Common myeloid progenitor, CD34-positive (primary cell): ENCODE measurements around the gene MED25.

Experiments used
- CTCF ChIA-PET: fragments of 350-600 bp; sonication (Branson Sonifier 250); formaldehyde crosslinking; loops from one replicate; lab custom pipeline; 2021; ENCODE audit warnings: antibody characterized with exemption; lab: Charles Lee
- POLR2A ChIA-PET: fragments of 350-600 bp; sonication (Branson Sonifier 250); formaldehyde crosslinking; loops from one replicate; lab custom pipeline; 2021; ENCODE audit warnings: antibody characterized with exemption; lab: Charles Lee
- DNase-seq, 3 donors: peaks; one replicate each; pipeline versions ENCODE4 v3.0.0 to v3.0.0-alpha.2; 2013
- H3K27ac ChIP-seq, 2 experiments: 1 replicate in 1 of 2; 2 replicates in 1 of 2; pipeline ENCODE4 v1.7.0; 2013; ENCODE audit warnings: inconsistent platforms in 2 of 2, low read length in 2 of 2, mild to moderate bottlenecking in 2 of 2, low read depth in 1 of 2, moderate library complexity in 1 of 2; ENCODE audit not compliant: severe bottlenecking in 2 of 2, insufficient read depth in 1 of 2, poor library complexity in 1 of 2
- H3K27me3 ChIP-seq, 5 experiments: replicated peaks in 2 of 5; 1 replicate in 3 of 5; 2 replicates in 2 of 5; pipeline versions ENCODE4 v1.6.1 to v1.7.0; 2013; ENCODE audit warnings: low read length in 4 of 5, mild to moderate bottlenecking in 2 of 5, moderate library complexity in 2 of 5, inconsistent platforms in 1 of 5; ENCODE audit not compliant: insufficient read depth in 5 of 5, control insufficient read depth in 4 of 5
- H3K36me3 ChIP-seq, 4 experiments: 1 replicate in 2 of 4; 2 replicates in 2 of 4; pipeline versions ENCODE4 v1.6.1 to v1.7.0; 2013; ENCODE audit warnings: low read length in 3 of 4, control low read depth in 1 of 4, mild to moderate bottlenecking in 1 of 4; ENCODE audit not compliant: control insufficient read depth in 4 of 4, insufficient read depth in 4 of 4
- H3K4me1 ChIP-seq, 4 experiments: 1 replicate in 3 of 4; 2 replicates in 1 of 4; pipeline versions ENCODE4 v1.6.1 to v1.7.1; 2013; ENCODE audit warnings: low read length in 3 of 4, mild to moderate bottlenecking in 3 of 4, control low read depth in 1 of 4, inconsistent platforms in 1 of 4, moderate library complexity in 1 of 4; ENCODE audit not compliant: control insufficient read depth in 4 of 4, insufficient read depth in 4 of 4; ENCODE audit errors: control extremely low read depth in 1 of 4
- H3K4me3 ChIP-seq, 7 experiments: 1 replicate in 4 of 7; 2 replicates in 3 of 7; pipeline versions ENCODE4 v1.5.1 to v1.7.0; 2013; ENCODE audit warnings: mild to moderate bottlenecking in 7 of 7, low read length in 6 of 7, moderate library complexity in 6 of 7, inconsistent platforms in 2 of 7, low read depth in 2 of 7, control low read depth in 1 of 7; ENCODE audit not compliant: insufficient read depth in 4 of 7, control insufficient read depth in 1 of 7; ENCODE audit errors: extremely low read depth in 1 of 7
- H3K9me3 ChIP-seq, 5 experiments: 1 replicate in 4 of 5; 2 replicates in 1 of 5; pipeline versions ENCODE4 v1.6.1 to v1.7.1; 2013; ENCODE audit warnings: low read length in 4 of 5, mild to moderate bottlenecking in 2 of 5, inconsistent platforms in 1 of 5, low read depth in 1 of 5, moderate library complexity in 1 of 5; ENCODE audit not compliant: control insufficient read depth in 4 of 5, insufficient read depth in 2 of 5; ENCODE audit errors: control extremely low read depth in 1 of 5
- whole genome bisulfite sequencing: methylation state at CpG from one replicate; pipeline ENCODE4 v1.1.5; 2013; ENCODE audit not compliant: insufficient coverage; 5-methylcytosine and 5-hydroxymethylcytosine counted together

The MED25 gene

DNA sequence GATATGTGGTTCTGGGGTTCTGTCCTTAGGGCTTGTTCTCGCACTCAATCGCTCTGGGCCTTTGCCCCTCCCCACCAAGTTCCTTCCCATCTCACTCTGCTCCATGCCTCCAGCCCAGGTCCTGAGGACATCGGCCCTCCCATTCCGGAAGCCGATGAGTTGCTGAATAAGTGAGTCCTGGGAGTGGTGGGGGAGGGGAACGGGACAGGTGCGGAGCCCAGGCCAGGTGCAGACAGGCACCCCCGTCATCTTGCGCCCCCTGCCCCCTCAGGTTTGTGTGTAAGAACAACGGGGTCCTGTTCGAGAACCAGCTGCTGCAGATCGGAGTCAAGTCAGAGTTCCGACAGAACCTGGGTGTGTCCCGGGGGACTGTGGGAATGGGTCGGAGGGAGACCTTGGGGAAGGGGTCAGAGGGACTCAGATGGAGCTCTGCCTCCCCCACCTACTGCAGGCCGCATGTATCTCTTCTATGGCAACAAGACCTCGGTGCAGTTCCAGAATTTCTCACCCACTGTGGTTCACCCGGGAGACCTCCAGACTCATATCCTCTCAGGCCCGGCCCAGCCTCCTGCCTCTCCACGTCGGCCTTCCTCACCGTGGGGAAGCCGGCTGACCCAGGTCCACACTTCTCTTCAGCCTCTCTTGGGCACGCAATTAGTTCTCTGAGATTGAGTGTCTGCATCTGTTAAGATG is 15.1 kb upstream of the MED25 start:
- WGBS = 98% methylated on average over 15 of the region's 24 CpGs
- Histone ChIP-seq H3K27me3 (no peaks in the 10 kb centered on the region), H3K4me1 (peaks cover 3 to 22% (median 13%) of the 10 kb centered on the region in 4 experiments), H3K4me3 (no peak overlapping the region), H3K9me3 (no peaks in the 10 kb centered on the region), H3K36me3 (peaks cover 0 to 78% (median 59%) of the 10 kb centered on the region in 4 experiments), H3K27ac (no peak overlapping the region)
- ChIA-PET POLR2A (no interaction called here), CTCF (no interaction called here)
- no peak for DNase-seq

GRCh38 chr19:49803529-49803856 is 14.6 kb upstream of the MED25 start:
- 87% methylated on average over 4 of the region's 6 CpGs for WGBS
- ChIA-PET POLR2A (no interaction called here), CTCF (no interaction called here)
- Histone ChIP-seq H3K9me3 (no peaks in the 10 kb centered on the region), H3K27me3 (no peaks in the 10 kb centered on the region), H3K27ac (no peak overlapping the region), H3K4me1 (peaks cover 3 to 25% (median 18%) of the 10 kb centered on the region in 4 experiments), H3K4me3 (no peak overlapping the region), H3K36me3 (peaks cover 0 to 72% (median 56%) of the 10 kb centered on the region in 4 experiments)
- no peak for DNase-seq

GRCh38 chr19:49805822-49806619 is 12.1 kb upstream of the MED25 start:
- Histone ChIP-seq H3K4me1 (peaks cover 6 to 34% (median 27%) of the 10 kb centered on the region in 4 experiments), H3K4me3 (no peak overlapping the region), H3K36me3 (peaks cover 0 to 48% (median 39%) of the 10 kb centered on the region in 4 experiments), H3K27me3 (no peaks in the 10 kb centered on the region), H3K27ac (peak overlapping the region in 1 of 2 experiments; percentile 18), H3K9me3 (no peaks in the 10 kb centered on the region)
- CTCF ChIA-PET = no interaction called here
- DNase-seq = no peak
- WGBS = 99% methylated on average over 17 of the region's 20 CpGs
- POLR2A ChIA-PET = no interaction called here

GRCh38 chr19:49806620-49806959 is 11.5 kb upstream of the MED25 start:
- Histone ChIP-seq H3K9me3 (no peaks in the 10 kb centered on the region), H3K27me3 (no peaks in the 10 kb centered on the region), H3K36me3 (peaks cover 0 to 44% (median 35%) of the 10 kb centered on the region in 4 experiments), H3K27ac (peak overlapping the region in 1 of 2 experiments; percentile 18), H3K4me3 (no peak overlapping the region), H3K4me1 (peaks cover 6 to 34% (median 27%) of the 10 kb centered on the region in 4 experiments)
- ChIA-PET POLR2A (no interaction called here), CTCF (no interaction called here)
- no peak for DNase-seq
- 100% methylated on average over 6 of the region's 8 CpGs for WGBS

DNA sequence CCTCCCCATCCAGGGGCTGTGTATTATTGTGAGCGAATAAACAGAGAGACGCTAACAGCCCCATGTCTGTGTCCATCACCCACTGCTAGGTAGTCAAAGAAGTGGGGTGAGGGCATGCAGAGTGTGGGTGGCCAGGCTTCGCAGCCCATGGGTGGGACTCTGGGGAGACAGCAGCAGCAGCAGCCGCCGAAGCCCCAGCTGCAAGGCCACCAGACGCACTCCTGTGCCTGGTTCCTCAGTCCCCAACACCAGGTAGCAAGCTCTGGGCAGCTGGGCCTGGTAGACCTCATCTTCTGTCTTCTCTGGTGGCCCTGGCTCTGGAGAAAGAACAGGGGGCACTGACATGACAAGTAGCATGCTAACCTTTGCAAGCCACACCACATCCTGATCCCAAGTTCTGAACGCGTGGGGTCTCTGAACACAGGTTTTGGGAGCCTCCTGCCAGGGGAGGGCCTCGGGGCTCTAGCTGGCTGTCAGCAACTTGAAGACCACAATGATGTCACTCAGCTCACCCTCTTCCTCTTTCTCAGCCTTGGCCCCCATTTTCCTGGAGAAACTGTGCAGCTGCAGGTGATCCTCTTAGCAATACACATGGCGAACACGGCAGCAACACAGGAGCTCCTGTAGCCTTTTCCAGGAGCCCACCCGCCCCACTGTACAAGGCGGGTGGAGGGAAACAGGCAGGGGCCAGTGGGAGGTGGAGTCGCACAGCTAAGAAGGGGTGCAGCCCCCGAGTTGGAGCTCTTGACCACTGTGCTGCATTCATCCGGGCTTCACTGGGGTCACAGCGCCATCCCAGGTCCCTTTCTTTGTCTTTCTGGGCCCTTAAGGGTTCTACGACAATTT is 10.8 kb upstream of the MED25 start:
- Histone ChIP-seq H3K4me3 (peak overlapping the region in 1 of 7 experiments; percentile 23), H3K4me1 (peaks cover 6 to 36% (median 28%) of the 10 kb centered on the region in 4 experiments), H3K36me3 (peaks cover 0 to 38% (median 32%) of the 10 kb centered on the region in 4 experiments), H3K9me3 (no peaks in the 10 kb centered on the region), H3K27ac (peak overlapping the region; percentile 18 to 25), H3K27me3 (no peaks in the 10 kb centered on the region)
- ChIA-PET CTCF (interaction anchor here (0.9 to 1.0 kb wide), 3 partner anchors 21 to 41 kb away, joined by 3 read pairs; no protein-coding TSS in a partner anchor), POLR2A (no interaction called here)
- DNase-seq = peak; percentile 81 to 90 (median 87)
- WGBS = 54% methylated on average over 13 of the region's 18 CpGs

DNA sequence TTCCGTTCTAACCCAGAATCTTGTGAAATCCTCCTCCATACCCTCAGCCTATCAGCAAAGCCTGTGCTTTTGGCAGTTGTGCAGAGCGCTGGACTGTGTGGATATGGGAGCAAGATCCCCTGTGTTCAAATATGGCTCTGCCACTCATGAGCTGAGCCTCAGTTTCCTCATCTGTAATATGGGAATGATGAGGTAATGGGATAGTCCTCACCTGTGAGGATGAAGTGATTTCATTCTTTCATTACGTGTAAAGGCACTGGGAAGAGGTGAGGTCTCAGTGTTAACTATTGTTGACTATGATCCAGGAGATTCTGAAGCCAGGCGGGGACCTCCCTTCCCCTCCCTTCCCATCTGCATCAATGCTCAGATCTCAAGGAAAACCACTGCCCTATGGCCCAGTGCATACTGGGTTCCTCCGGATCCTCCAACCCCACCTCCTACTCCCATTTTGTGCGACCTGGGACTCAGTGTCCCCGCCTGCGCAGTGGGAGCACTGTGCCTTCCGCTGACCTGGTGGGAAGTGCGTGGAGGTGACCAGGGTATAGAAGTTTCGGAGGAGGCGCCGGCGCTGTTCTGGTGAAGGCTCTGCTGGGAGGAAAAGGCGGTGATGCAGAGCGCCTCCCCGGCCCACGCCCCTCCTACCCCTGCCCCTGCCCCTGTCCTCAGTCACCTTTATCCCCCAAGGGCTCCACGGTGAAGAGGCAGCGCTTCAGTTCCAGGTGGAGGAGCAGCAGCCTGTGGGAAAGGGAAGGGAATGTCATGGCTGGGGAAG is 10.0 kb upstream of the MED25 start:
- Histone ChIP-seq H3K36me3 (peaks cover 0 to 30% (median 25%) of the 10 kb centered on the region in 4 experiments), H3K27ac (peak overlapping the region in 1 of 2 experiments; percentile 18), H3K9me3 (no peaks in the 10 kb centered on the region), H3K4me1 (peaks cover 6 to 45% (median 36%) of the 10 kb centered on the region in 4 experiments), H3K4me3 (peak overlapping the region in 2 of 7 experiments; percentile 75 to 89), H3K27me3 (no peaks in the 10 kb centered on the region)
- CTCF ChIA-PET = interaction anchor here (0.9 to 1.0 kb wide), 3 partner anchors 22 to 40 kb away, joined by 3 read pairs; no protein-coding TSS in a partner anchor
- DNase-seq = no peak
- POLR2A ChIA-PET = no interaction called here
- 88% methylated on average over 13 of the region's 20 CpGs for WGBS
